ENCODE measurements around the gene SPP2.

GRCh38 chr2:234048049-234048448 lies 2.5 kb upstream of the SPP2 start:
- TF ChIP-seq, protein P1, sequence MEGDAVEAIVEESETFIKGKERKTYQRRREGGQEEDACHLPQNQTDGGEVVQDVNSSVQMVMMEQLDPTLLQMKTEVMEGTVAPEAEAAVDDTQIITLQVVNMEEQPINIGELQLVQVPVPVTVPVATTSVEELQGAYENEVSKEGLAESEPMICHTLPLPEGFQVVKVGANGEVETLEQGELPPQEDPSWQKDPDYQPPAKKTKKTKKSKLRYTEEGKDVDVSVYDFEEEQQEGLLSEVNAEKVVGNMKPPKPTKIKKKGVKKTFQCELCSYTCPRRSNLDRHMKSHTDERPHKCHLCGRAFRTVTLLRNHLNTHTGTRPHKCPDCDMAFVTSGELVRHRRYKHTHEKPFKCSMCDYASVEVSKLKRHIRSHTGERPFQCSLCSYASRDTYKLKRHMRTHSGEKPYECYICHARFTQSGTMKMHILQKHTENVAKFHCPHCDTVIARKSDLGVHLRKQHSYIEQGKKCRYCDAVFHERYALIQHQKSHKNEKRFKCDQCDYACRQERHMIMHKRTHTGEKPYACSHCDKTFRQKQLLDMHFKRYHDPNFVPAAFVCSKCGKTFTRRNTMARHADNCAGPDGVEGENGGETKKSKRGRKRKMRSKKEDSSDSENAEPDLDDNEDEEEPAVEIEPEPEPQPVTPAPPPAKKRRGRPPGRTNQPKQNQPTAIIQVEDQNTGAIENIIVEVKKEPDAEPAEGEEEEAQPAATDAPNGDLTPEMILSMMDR (IDR thresholded peaks at IDR 0.05), result no peak
- TF ChIP-seq POLR2A (IDR thresholded peaks at IDR 0.05) (no peak), POLR2AphosphoS5 (IDR thresholded peaks at IDR 0.05) (no peak)

All from suprapubic skin (tissue), 4 donors.